ENCODE results near the gene AKNA. TPM values are rescaled to one million over a fixed set of nuclear protein-coding genes. Genes with fewer than 3 reads are reported as not detected.

Gene AKNA
- total and polyA plus RNA-seq, 2 of the 8 experiments (the other 6 are each of a cell fraction or from before 2014, with no cell fraction given): 21.0 to 27.4 TPM

DNA sequence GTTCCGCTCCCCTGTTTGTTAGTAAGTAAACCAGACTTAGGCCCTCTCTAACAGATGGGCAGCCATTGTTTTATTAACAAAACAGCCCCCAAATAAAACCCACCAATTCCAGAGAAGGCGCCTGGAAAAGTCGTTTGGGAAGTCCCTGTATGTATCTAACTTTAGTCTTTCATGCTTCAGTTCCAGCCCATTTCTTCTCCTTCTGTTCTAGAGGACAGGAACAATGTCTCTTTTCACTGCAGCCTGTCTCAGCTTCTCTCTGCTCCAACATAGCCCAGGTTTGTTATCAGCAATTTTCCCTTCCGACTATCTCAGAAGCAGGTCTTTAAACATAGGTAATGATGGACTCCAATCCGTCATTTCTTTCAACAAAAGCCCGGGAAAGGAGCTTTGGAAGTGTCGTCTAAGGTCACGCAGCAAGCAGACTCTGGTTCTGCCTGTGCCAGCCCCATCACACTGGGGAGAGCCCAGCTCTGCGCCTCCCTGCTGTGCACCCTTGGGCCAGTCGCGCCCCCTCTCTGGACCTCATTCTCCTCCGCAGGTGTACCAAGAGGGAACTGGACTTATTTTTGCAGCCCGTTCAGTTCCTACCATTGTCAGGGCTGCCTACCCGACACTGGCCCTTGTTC is 9.6 kb upstream of the AKNA start (continued):
- no peak for TF ChIP-seq CBX8 (IDR thresholded peaks at IDR 0.05; ENCODE audit: borderline replicate concordance, low read depth, low read length)
- no peak for TF ChIP-seq TBP (IDR thresholded peaks at IDR 0.05; ENCODE audit: low read depth, low read length)
